ENCODE data around the gene MAPK8.

GRCh38 chr10:48418189-48418788 is 111.8 kb downstream of the MAPK8 start:
- TF ChIP-seq CTCF (IDR thresholded peaks at IDR 0.05) = no peak
- TF ChIP-seq POLR2A (IDR thresholded peaks at IDR 0.05) = no peak
